GM12865 (cell line): ENCODE results near the gene SERPINA4.

Experiments used
- DNase-seq: peaks from one replicate; pipeline ENCODE4 v3.0.0; 2010; ENCODE audit warnings: low read depth
- H3K4me3 ChIP-seq: 2 replicates; pipeline ENCODE4 v1.5.1; 2011; ENCODE audit warnings: mild to moderate bottlenecking, low read depth, low read length, control low read depth
- CTCF ChIP-seq: IDR thresholded peaks from 2 replicates; pipeline ENCODE4 v1.5.1; 2011; ENCODE audit warnings: low read length, control low read depth, low read depth, inconsistent platforms; ENCODE audit not compliant: insufficient read depth; ENCODE audit errors: missing control alignments

Gene SERPINA4

GRCh38 chr14:94542111-94542810 lies 19.0 kb upstream of the SERPINA4 start:
- TF ChIP-seq CTCF, result no peak
- peak; percentile 57 for DNase-seq
- no peak overlapping the region for H3K4me3 ChIP-seq

GRCh38 chr14:94542811-94543440 lies 18.3 kb upstream of the SERPINA4 start:
- peak; percentile 55 for DNase-seq

GRCh38 chr14:94543449-94544124 lies 17.7 kb upstream of the SERPINA4 start:
- no peak overlapping the region for H3K4me3 ChIP-seq
- no peak for TF ChIP-seq CTCF
- no peak for DNase-seq

More at GRCh38 chr14:94542811-94543440, 18.3 kb upstream of the SERPINA4 start:
- TF ChIP-seq CTCF, result no peak
- no peak overlapping the region for H3K4me3 ChIP-seq

GRCh38 chr14:94544726-94545125 lies 16.5 kb upstream of the SERPINA4 start:
- no peak for DNase-seq
- no peak overlapping the region for H3K4me3 ChIP-seq
- no peak for TF ChIP-seq CTCF

- TF ChIP-seq CTCF, result no peak
- no peak for DNase-seq
- no peak overlapping the region for H3K4me3 ChIP-seq
Measured at GRCh38 chr14:94545131-94545841, 16.0 kb upstream of the SERPINA4 start.

GRCh38 chr14:94547151-94547680 lies 14.0 kb upstream of the SERPINA4 start:
- H3K4me3 ChIP-seq, result no peak overlapping the region
- no peak for DNase-seq
- TF ChIP-seq CTCF, result no peak
